ENCODE data around the gene STS. TPM values are rescaled to one million over a fixed set of nuclear protein-coding genes. Genes with fewer than 3 reads are reported as not detected.

Gene STS
- total and polyA plus RNA-seq, 2 experiments from 2014 or later = 0.44 to 1.7 TPM

GRCh38 chrX:7159149-7159861 is 11.8 kb downstream of the STS start (continued):
- TF ChIP-seq NANOG (IDR thresholded peaks at IDR 0.05; ENCODE audit: borderline replicate concordance) = no peak
- TF ChIP-seq ZNF114 (CRISPR knock-in tag; IDR thresholded peaks at IDR 0.05) = no peak
- no peak for TF ChIP-seq EZH2 (IDR thresholded peaks at IDR 0.05; ENCODE audit: low read depth, unreplicated experiment)
- no peak for TF ChIP-seq STAT1 (IDR thresholded peaks at IDR 0.05; ENCODE audit: unreplicated experiment)
- no peak for TF ChIP-seq CTCF (conservative IDR thresholded peaks at IDR 0.05; ENCODE audit: low read depth in 2 of 2)
- TF ChIP-seq, protein P1, sequence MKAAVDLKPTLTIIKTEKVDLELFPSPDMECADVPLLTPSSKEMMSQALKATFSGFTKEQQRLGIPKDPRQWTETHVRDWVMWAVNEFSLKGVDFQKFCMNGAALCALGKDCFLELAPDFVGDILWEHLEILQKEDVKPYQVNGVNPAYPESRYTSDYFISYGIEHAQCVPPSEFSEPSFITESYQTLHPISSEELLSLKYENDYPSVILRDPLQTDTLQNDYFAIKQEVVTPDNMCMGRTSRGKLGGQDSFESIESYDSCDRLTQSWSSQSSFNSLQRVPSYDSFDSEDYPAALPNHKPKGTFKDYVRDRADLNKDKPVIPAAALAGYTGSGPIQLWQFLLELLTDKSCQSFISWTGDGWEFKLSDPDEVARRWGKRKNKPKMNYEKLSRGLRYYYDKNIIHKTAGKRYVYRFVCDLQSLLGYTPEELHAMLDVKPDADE (IDR thresholded peaks at IDR 0.05) = no peak

DNA sequence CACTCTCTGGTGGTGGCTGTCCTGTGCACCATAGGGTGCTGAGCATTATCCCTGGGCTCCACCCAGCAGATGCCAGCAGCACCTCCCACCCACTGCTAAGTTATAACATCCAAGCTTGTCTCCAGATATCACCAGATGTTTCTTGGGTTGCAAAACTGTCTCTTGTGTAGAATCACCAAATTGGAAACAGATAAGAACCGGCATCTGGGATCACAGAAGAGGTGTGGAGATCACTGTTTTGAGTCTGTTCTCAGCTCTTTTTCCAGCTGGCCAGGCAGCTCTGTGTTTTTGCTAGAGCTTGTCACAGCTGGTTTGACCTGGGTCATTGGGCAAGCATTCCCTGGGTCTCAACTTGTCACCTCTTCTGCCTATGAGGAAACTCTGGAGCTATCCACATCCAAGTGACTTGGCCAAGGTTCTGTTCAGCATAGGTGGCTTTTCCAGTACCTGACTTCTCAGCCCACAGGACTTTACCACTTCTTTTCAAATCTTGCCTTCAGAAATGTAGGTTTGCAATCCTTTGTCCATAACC is 15.7 kb downstream of the STS start:
- ATAC-seq (no peak), DNase-seq (ENCODE audit: low spot score) (no peak)
- no peak overlapping the region for H2AFZ ChIP-seq
- no peak overlapping the region for H3K27ac Mint-ChIP-seq
- no peaks in the 10 kb centered on the region for H3K27me3 Mint-ChIP-seq (ENCODE audit: insufficient read depth, low read depth, poor library complexity)
- H3K9me3 Mint-ChIP-seq = no peaks in the 10 kb centered on the region
- no peaks in the 10 kb centered on the region for H3K36me3 Mint-ChIP-seq (ENCODE audit: low read depth)
- H3K27ac ChIP-seq (ENCODE audit: low read depth) = no peak overlapping the region
- no peaks in the 10 kb centered on the region for H3K36me3 ChIP-seq (ENCODE audit: insufficient read depth)
- no peak overlapping the region for H3K4me3 ChIP-seq
- no peaks in the 10 kb centered on the region for H3F3A ChIP-seq (replicated peaks; ENCODE audit: low read depth)
- H3K4me2 ChIP-seq = no peak overlapping the region
- H4K20me1 ChIP-seq (replicated peaks; ENCODE audit: insufficient read depth) = no peaks in the 10 kb centered on the region
- H3K4me1 ChIP-seq (ENCODE audit: insufficient read depth) = peaks cover 17% of the 10 kb centered on the region; the same call in 1 of the 2 replicates
- H3K4me1 Mint-ChIP-seq = peaks cover 19% of the 10 kb centered on the region
- H3K9me2 ChIP-seq (ENCODE audit: insufficient read depth) = no peaks in the 10 kb centered on the region
- no peak overlapping the region for H3K4me3 Mint-ChIP-seq
- H3K27me3 ChIP-seq (ENCODE audit: insufficient read depth) = no peaks in the 10 kb centered on the region
- H3K79me2 ChIP-seq (replicated peaks; ENCODE audit: insufficient read depth) = no peaks in the 10 kb centered on the region
- TF ChIP-seq JUNB (IDR thresholded peaks at IDR 0.05; ENCODE audit: unreplicated experiment) = no peak

- DNase-seq (ENCODE audit: low spot score) = no peak
- H3K9me2 ChIP-seq (ENCODE audit: insufficient read depth) = no peaks in the 10 kb centered on the region
- H3K4me3 ChIP-seq = no peak overlapping the region
- Mint-ChIP-seq H3K4me3 (no peak overlapping the region), H3K27ac (no peak overlapping the region), H3K9me3 (no peaks in the 10 kb centered on the region; the same call in 2 of the 3 replicates), H3K36me3 (ENCODE audit: low read depth) (peaks cover 2% of the 10 kb centered on the region; the same call in 1 of the 3 replicates), H3K27me3 (ENCODE audit: insufficient read depth, low read depth, poor library complexity) (no peaks in the 10 kb centered on the region), H3K4me1 (peaks cover 12% of the 10 kb centered on the region)
- no peaks in the 10 kb centered on the region for H3K36me3 ChIP-seq (ENCODE audit: insufficient read depth)
- no peaks in the 10 kb centered on the region for H3F3A ChIP-seq (replicated peaks; ENCODE audit: low read depth)
- H3K27ac ChIP-seq (ENCODE audit: low read depth) = no peak overlapping the region
- H3K4me2 ChIP-seq = no peak overlapping the region
- no peaks in the 10 kb centered on the region for H3K27me3 ChIP-seq (ENCODE audit: insufficient read depth)
- ATAC-seq = no peak
- H4K20me1 ChIP-seq (replicated peaks; ENCODE audit: insufficient read depth) = no peaks in the 10 kb centered on the region
- no peaks in the 10 kb centered on the region for H3K79me2 ChIP-seq (replicated peaks; ENCODE audit: insufficient read depth)
- H3K4me1 ChIP-seq (ENCODE audit: insufficient read depth) = peaks cover 8% of the 10 kb centered on the region; the same call in 1 of the 2 replicates
- H2AFZ ChIP-seq = no peak overlapping the region
- TF ChIP-seq, protein P2, sequence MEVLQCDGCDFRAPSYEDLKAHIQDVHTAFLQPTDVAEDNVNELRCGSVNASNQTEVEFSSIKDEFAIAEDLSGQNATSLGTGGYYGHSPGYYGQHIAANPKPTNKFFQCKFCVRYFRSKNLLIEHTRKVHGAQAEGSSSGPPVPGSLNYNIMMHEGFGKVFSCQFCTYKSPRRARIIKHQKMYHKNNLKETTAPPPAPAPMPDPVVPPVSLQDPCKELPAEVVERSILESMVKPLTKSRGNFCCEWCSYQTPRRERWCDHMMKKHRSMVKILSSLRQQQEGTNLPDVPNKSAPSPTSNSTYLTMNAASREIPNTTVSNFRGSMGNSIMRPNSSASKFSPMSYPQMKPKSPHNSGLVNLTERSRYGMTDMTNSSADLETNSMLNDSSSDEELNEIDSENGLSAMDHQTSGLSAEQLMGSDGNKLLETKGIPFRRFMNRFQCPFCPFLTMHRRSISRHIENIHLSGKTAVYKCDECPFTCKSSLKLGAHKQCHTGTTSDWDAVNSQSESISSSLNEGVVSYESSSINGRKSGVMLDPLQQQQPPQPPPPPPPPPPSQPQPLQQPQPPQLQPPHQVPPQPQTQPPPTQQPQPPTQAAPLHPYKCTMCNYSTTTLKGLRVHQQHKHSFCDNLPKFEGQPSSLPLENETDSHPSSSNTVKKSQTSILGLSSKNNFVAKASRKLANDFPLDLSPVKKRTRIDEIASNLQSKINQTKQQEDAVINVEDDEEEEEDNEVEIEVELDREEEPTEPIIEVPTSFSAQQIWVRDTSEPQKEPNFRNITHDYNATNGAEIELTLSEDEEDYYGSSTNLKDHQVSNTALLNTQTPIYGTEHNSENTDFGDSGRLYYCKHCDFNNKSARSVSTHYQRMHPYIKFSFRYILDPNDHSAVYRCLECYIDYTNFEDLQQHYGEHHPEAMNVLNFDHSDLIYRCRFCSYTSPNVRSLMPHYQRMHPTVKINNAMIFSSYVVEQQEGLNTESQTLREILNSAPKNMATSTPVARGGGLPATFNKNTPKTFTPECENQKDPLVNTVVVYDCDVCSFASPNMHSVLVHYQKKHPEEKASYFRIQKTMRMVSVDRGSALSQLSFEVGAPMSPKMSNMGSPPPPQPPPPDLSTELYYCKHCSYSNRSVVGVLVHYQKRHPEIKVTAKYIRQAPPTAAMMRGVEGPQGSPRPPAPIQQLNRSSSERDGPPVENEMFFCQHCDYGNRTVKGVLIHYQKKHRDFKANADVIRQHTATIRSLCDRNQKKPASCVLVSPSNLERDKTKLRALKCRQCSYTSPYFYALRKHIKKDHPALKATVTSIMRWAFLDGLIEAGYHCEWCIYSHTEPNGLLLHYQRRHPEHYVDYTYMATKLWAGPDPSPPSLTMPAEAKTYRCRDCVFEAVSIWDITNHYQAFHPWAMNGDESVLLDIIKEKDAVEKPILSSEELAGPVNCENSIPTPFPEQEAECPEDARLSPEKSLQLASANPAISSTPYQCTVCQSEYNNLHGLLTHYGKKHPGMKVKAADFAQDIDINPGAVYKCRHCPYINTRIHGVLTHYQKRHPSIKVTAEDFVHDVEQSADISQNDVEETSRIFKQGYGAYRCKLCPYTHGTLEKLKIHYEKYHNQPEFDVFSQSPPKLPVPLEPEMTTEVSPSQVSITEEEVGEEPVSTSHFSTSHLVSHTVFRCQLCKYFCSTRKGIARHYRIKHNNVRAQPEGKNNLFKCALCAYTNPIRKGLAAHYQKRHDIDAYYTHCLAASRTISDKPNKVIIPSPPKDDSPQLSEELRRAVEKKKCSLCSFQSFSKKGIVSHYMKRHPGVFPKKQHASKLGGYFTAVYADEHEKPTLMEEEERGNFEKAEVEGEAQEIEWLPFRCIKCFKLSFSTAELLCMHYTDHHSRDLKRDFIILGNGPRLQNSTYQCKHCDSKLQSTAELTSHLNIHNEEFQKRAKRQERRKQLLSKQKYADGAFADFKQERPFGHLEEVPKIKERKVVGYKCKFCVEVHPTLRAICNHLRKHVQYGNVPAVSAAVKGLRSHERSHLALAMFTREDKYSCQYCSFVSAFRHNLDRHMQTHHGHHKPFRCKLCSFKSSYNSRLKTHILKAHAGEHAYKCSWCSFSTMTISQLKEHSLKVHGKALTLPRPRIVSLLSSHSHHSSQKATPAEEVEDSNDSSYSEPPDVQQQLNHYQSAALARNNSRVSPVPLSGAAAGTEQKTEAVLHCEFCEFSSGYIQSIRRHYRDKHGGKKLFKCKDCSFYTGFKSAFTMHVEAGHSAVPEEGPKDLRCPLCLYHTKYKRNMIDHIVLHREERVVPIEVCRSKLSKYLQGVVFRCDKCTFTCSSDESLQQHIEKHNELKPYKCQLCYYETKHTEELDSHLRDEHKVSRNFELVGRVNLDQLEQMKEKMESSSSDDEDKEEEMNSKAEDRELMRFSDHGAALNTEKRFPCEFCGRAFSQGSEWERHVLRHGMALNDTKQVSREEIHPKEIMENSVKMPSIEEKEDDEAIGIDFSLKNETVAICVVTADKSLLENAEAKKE (CRISPR knock-in tag; IDR thresholded peaks at IDR 0.05) = no peak
These were observed 16.7 kb downstream of the STS start for GRCh38 chrX:7164174-7164573.

Measured in GM23338 (cell line).